Activated CD4-positive, CD25-positive, alpha-beta regulatory T cell (primary cell): ENCODE data around the gene MAP3K5.
"Not testable (repeated sequence)": the region's sequence is repeated elsewhere in the genome, so short reads cannot be mapped to it uniquely, and the experiment has no call there.

Experiments used
- DNase-seq, 4 experiments: peaks; one replicate each; lab custom pipeline; 2025; lab: John Stamatoyannopoulos, UW

The MAP3K5 gene

DNA sequence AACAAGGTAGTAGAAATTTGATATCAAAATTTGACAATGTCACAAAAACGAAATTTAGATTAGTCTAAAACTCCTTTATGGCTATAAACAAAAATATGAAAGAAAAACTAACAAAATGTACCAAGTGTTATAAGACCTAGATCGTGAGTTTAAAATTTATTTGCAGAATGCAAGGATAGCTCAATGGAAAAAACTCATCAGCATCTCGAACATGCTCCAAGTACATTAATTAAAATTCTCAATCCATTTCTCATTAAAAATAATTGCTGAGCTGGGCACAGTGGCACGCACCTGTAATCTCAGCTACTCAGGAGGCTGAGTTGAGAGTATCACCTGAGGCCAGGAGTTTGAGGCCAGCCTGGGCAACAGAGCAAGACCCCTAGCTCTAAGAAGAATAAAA, 70.8 kb downstream of the MAP3K5 start:
- no peak for DNase-seq

DNA sequence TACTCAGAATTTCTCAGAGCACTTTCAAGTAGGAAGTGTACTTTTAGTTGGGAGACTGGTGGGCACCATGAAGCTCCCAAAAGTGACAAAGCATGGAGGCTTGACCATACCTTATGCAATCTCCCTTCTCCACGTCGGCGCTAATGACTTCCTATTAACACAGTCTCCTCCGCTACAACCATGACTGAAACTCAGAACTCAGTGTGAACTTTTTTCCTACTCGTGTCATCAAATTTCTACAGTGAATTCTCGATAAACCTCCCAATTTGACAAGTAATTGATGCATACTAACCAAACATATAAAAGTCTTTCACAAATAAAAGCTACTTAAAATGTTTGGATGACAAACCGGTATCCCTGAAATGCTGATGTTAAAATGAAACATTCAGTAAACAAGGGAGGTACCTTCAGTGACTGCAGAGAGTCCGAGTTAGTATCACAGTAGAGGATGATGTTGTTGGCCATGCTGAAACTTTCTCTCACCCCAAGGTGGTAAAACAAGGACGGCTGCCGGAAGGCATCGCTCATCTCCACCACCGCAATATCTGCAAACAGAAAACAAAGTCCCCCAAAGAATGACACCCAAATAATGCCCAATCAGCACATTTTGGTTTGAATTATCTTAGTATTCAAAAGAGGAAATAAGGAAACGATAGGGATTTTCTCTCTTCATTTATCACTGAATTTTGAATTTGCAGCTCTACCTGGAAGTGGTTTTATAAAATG, 72.1 kb downstream of the MAP3K5 start:
- DNase-seq, result no peak

DNA sequence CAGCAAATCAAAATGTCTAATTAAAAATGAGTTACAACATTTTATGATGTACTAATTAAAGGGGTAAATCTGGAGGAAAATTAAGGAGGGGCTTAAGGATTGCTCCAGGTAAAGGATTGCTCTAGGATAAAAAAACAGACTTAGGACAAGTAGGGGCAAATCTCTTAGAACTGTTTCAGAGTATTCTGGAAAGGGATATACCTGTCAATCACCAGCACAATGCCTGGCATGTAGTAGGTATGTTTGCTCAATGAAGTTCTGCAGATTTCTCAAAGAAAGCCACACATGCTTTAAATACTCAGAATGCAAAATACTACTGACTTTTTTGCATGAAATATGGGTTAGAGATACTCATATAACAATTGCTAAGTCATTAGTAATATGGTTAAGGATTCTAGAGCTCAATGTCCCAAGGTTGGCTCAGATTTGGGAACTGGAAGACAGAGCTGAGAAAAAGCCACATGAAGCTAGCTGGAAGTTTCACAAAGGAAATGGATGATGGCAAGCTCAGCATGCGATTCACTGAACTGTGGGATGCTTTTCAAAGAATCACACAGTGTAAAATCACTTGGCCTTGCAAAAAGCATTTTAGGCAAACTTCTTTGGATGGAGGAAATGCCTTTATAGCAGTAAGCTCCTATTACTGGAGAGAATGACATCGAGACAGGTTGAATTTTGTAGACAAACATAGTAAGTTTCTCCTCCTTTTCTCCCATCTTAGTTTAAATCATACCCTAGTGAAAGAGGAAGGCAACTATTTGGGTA, 72.8 kb downstream of the MAP3K5 start:
- DNase-seq, result no peak

GRCh38 chr6:136718476-136718875, 73.8 kb downstream of the MAP3K5 start:
- no peak for DNase-seq

- no peak for DNase-seq
Measured at GRCh38 chr6:136717716-136717990, 74.6 kb downstream of the MAP3K5 start.

DNA sequence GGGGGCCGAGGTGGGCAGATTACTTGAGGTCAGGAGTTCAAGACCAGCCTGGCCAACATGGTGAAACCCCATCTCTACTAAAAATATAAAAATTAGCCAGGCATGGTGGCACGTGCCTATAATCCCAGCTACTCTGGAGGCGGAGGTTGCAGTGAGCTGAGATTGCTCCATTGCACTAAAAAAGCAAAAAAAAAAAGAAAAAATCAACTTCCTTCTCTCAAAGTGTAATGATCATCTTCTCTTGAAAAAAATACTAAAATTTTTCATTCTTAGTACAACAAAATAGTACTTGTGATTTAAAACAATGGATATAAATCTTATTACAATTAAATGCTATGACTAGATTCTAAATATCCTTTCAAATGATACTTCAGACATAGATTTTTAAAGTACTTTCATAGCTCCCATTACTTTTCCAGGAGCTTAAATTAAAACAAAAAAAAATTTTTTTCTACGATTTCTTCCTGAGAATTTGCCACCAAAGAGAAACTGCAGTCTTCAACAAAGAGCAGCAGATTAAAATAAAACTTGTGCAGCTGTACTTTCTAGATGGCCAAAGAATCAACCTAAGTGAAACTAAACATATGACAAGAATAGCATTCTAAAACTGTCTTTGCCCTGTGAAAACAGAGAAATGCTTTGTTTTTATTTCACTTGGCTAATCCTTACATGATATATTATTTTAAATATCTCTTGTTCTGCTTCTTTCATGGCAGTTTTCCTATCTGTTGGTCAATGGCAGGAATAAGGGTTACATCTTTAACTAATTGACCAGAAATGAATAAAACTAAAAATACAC, 75.2 kb downstream of the MAP3K5 start:
- no peak for DNase-seq

- not testable (repeated sequence) for DNase-seq
Measured at GRCh38 chr6:136712642-136713041, 79.6 kb downstream of the MAP3K5 start.

DNA sequence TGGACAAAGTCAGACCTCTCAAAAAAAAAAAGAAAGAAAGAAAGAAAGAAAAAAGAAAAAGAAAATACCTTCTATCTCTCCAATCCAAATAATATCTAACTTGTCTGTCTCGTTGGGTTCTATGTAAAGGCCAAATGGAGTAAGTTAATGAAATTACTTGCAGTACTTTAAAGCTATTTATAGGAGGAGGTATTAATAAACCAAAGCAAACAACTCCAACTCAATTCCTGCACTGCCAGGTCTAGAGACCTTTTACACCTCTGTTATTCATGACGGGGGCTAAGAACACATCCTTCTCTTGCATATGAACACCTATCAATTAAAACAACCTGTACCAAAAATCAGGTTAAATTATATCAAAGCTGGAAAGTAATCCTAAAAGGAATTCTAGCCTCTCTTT, 80.6 kb downstream of the MAP3K5 start:
- no peak for DNase-seq

DNA sequence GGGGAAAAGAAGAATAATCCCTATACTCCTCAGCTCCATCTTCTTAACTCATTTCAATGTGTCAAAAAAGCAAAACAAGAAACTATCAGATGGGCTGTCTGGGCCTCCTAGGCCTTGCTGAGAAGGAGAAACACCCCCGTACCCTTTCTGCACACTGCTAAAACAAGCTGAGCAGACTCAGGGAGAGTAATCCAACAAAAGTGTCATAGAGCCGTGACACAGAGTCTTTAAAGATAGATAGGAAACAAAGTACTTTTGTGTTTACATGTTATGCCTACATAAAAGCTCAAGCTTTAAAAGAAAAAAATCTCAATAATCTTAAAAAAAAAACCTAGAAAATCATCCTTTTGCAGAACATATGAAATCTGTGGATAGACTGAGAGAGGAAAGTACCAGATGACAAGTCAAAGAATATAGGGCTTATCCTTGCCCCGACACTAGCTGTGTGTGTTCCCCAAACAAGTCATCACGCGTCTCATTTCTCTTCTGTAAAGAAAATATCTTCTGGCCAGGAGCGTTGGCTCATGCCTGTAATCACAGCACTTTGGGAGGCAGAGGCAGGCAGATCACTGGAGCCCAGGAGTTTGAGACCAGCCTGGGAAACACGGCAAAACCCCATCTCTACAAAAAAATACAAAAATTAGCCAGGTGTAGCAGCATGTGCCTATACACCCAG, 81.3 kb downstream of the MAP3K5 start:
- DNase-seq, result no peak

GRCh38 chr6:136709429-136709828, 82.8 kb downstream of the MAP3K5 start:
- DNase-seq, result no peak

DNA sequence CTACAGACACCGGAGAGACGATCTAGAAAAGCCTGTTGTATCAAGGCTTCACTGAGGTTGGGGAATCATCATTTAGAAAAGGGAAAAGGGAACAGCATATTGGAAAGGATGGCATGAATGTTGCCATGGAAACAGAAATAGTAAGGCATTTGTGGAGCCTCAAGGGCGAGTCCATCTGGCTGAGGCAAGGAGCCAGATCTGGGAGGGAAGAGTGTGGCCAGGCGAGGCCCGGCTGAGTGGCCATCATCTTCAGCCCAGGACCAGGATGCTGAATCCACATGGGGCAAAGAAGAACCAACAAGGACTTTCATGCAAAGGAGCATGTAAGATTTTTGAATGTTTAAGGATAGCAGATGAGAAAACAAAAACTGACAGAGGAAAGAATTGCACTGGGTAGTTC, 85.8 kb downstream of the MAP3K5 start:
- no peak for DNase-seq

DNA sequence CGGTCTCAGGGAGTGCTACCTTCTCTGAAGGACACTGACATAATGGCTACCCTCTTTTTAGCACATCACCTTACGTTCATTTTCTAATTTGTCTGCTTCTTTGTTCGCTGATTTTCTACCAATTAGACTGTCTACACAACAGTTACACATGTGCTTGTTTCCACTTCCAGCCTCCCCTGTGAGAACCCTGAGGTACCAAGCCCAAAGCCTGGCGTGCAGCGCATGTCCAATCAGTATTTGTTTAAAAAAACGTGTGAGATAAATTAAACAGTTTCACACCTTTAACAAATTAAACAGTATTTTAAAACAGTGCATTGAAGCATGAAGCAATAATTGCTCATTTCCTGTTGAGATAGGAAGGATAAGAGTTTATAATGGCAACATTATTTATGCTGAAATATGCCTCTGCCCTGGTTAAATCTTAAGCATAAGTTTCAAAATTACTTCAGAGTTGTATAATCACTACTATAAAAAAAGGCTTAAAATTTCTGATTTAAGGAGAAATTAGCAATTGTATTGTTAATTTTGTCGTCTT, 88.9 kb downstream of the MAP3K5 start:
- no peak for DNase-seq

DNA sequence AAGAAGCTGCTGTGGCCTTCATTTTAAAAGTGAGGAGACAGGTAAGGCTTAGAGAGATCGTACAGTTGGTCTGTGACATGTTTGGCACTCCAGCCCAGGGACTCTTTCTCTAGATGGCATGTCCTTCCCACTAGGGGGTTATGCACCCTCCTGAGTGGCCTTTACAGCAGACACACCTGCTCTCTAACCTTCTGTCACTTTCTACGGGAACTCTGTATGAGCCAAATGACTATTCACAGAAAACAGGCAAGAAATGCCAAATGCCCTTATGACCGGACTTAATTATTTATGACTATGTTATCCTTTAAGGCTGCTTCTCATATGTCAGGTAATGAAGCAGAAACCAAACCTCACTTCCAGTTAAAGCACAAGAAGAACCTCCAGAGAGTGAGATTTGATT, 91.2 kb downstream of the MAP3K5 start:
- DNase-seq, result no peak

GRCh38 chr6:136699358-136699757, 92.9 kb downstream of the MAP3K5 start:
- DNase-seq, result no peak

- DNase-seq, result no peak
Measured at GRCh38 chr6:136696783-136697364, 95.4 kb downstream of the MAP3K5 start.

- DNase-seq, result no peak
Measured at GRCh38 chr6:136696238-136696637, 96.0 kb downstream of the MAP3K5 start.

DNA sequence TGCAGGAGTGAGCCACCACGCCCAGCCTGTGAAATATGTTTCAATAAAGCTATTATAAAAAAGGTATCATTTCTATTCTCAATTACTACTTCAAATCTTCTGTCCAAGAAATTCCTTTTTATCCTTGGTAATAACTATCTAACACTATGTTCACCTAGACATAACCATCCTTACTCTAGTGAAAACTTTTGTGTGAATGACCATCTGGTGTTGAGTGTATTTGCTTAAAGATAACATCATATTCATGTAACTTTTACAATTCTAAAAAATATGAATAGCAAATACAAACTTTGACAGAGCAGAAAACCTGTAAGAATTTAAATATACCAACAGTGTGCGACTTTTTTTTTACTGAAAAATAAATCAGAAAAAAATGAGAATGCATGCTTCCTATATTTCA, 96.9 kb downstream of the MAP3K5 start:
- DNase-seq, result no peak

DNA sequence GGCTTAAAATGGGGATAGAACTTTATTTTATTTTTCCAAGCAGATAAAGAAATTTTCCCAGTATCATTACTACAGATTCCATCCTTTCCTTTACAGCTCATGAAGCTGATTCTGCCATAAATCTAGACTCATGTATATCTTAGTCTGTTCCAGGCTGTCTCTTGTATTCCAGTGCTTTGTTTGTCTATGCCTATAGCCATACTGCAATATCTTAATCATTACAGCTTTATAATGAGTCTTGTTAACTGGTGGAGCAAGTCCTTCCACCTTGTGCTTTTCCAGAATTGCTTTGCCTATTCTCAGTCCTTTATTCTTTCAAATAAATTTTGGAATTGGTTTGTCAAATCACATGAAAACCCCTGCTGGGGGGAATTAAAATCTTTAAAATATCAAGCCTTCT, 99.2 kb downstream of the MAP3K5 start:
- no peak for DNase-seq

GRCh38 chr6:136687894-136688293, 104.4 kb downstream of the MAP3K5 start:
- not testable (repeated sequence) for DNase-seq

GRCh38 chr6:136685540-136686108, 106.7 kb downstream of the MAP3K5 start:
- DNase-seq, result no peak

DNA sequence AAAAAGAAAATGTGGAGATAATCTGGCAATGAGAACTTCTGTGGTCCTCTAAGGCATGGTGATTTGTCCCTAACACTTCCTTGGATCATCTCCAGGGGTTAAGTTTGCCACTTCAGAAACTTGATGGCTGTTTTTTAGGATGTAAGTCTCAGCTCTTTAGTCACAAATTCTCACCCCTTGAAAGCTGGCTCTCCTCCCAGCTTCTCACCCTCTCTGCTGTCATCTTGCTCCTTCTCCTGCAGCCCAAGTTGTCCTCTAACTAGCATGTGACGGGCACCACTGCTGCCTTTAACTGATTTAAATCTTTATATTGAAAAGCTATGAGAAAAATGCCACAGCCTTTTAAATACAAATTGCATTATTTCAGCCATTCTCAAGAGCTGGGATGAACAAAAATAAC, 107.8 kb downstream of the MAP3K5 start:
- DNase-seq, result no peak
